Brain microvascular endothelial cell (primary cell): ENCODE measurements around the gene P2RX2.

Experiments used
- DNase-seq: peaks from one replicate; pipeline ENCODE4 v3.0.0-alpha.2; 2020
- H3K27ac ChIP-seq: fragments of 250-450 bp; sonication (Bioruptor Pico); 2 replicates; pipeline ENCODE4 v1.5.1; 2020; ENCODE audit warnings: mild to moderate bottlenecking, moderate library complexity
- H3K27me3 ChIP-seq: fragments of 250-450 bp; sonication (Bioruptor Pico); replicated peaks from 2 replicates; pipeline ENCODE4 v1.5.1; 2020; ENCODE audit warnings: mild to moderate bottlenecking
- H3K36me3 ChIP-seq: fragments of 250-450 bp; sonication (Bioruptor Pico); replicated peaks from 2 replicates; pipeline ENCODE4 v1.5.1; 2020; ENCODE audit warnings: mild to moderate bottlenecking
- H3K4me3 ChIP-seq: 2 replicates; pipeline ENCODE4 v1.5.1; 2011; ENCODE audit warnings: low read depth, mild to moderate bottlenecking, control low read depth, low read length, moderate library complexity
- CTCF ChIP-seq: IDR thresholded peaks from 2 replicates; pipeline ENCODE4 v1.5.1; 2011; ENCODE audit warnings: low read depth, mild to moderate bottlenecking, moderate library complexity, low read length, control low read depth, inconsistent platforms; ENCODE audit errors: missing control alignments
- in situ Hi-C: cut with HindIII; loops from 2 replicates; pipeline ENCODE4 v1.10.0; 2017; ENCODE audit warnings: low sequenced_read_pairs, low pct_ligation_motif_present

Gene P2RX2

GRCh38 chr12:132601171-132601883 lies 17.2 kb upstream of the P2RX2 start:
- Histone ChIP-seq H3K27ac (no peak overlapping the region), H3K27me3 (peaks cover 39% of the 10 kb centered on the region), H3K4me3 (no peak overlapping the region), H3K36me3 (no peaks in the 10 kb centered on the region)
- no peak for TF ChIP-seq CTCF
- DNase-seq: no peak
- in situ Hi-C loops: no loop called here

- in situ Hi-C loops: no loop called here
- peak; percentile 14 for DNase-seq
- TF ChIP-seq CTCF: no peak
- Histone ChIP-seq H3K27me3 (peaks cover 39% of the 10 kb centered on the region), H3K36me3 (no peaks in the 10 kb centered on the region), H3K27ac (no peak overlapping the region), H3K4me3 (no peak overlapping the region)
Observed at GRCh38 chr12:132602572-132603239, 15.9 kb upstream of the P2RX2 start.

GRCh38 chr12:132603240-132604150 lies 15.1 kb upstream of the P2RX2 start:
- DNase-seq: no peak
- Histone ChIP-seq H3K36me3 (no peaks in the 10 kb centered on the region), H3K4me3 (no peak overlapping the region), H3K27me3 (peaks cover 42% of the 10 kb centered on the region), H3K27ac (no peak overlapping the region)
- in situ Hi-C loops: no loop called here
- no peak for TF ChIP-seq CTCF

- no peaks in the 10 kb centered on the region for H3K36me3 ChIP-seq
- TF ChIP-seq CTCF: no peak
- peaks cover 44% of the 10 kb centered on the region for H3K27me3 ChIP-seq
- no peak overlapping the region for H3K27ac ChIP-seq
- in situ Hi-C loops: no loop called here
- no peak for DNase-seq
- no peak overlapping the region for H3K4me3 ChIP-seq
Observed at GRCh38 chr12:132604151-132604618, 14.4 kb upstream of the P2RX2 start.

- TF ChIP-seq CTCF: no peak
- H3K27me3 ChIP-seq: peaks cover 49% of the 10 kb centered on the region
- no peaks in the 10 kb centered on the region for H3K36me3 ChIP-seq
- H3K4me3 ChIP-seq: no peak overlapping the region
- no peak for DNase-seq
- in situ Hi-C loops: no loop called here
- no peak overlapping the region for H3K27ac ChIP-seq
Observed at GRCh38 chr12:132604668-132605441, 13.7 kb upstream of the P2RX2 start.
